HEK293T (cell line): ENCODE data around the gene TUBA8.

Experiments used
- ARNT ChIP-seq: fragments of 450-650 bp; IDR thresholded peaks from 2 replicates; pipeline ENCODE4 v1.6.1; 2017; ENCODE audit warnings: mild to moderate bottlenecking
- BHLHE40 ChIP-seq: fragments of 450-650 bp; IDR thresholded peaks from 2 replicates; pipeline ENCODE4 v1.6.1; 2016; ENCODE audit warnings: mild to moderate bottlenecking, moderate library complexity, borderline replicate concordance
- FOXA1 ChIP-seq: fragments of 450-650 bp; IDR thresholded peaks from 2 replicates; pipeline ENCODE4 v1.6.1; 2016; ENCODE audit warnings: mild to moderate bottlenecking
- FOXM1 ChIP-seq: fragments of 450-650 bp; IDR thresholded peaks from 2 replicates; pipeline ENCODE4 v1.6.1; 2017; ENCODE audit warnings: mild to moderate bottlenecking, borderline replicate concordance
- HDGF ChIP-seq: fragments of 450-650 bp; IDR thresholded peaks from 2 replicates; pipeline ENCODE4 v1.6.1; 2017; ENCODE audit warnings: antibody characterized with exemption, borderline replicate concordance
- NFRKB ChIP-seq: fragments of 450-650 bp; IDR thresholded peaks from 2 replicates; pipeline ENCODE4 v1.6.1; 2016; ENCODE audit warnings: mild to moderate bottlenecking, moderate library complexity
- SP1 ChIP-seq: fragments of 450-650 bp; IDR thresholded peaks from 2 replicates; pipeline ENCODE4 v1.6.1; 2017
- SUZ12 ChIP-seq: fragments of 450-650 bp; IDR thresholded peaks from 2 replicates; pipeline ENCODE4 v1.6.1; 2016; ENCODE audit warnings: mild to moderate bottlenecking
- TARDBP ChIP-seq: fragments of 450-650 bp; IDR thresholded peaks from 2 replicates; pipeline ENCODE4 v1.6.1; 2016
- ZNF384 ChIP-seq: fragments of 450-650 bp; IDR thresholded peaks from 2 replicates; pipeline ENCODE4 v1.6.1; 2016

DNA sequence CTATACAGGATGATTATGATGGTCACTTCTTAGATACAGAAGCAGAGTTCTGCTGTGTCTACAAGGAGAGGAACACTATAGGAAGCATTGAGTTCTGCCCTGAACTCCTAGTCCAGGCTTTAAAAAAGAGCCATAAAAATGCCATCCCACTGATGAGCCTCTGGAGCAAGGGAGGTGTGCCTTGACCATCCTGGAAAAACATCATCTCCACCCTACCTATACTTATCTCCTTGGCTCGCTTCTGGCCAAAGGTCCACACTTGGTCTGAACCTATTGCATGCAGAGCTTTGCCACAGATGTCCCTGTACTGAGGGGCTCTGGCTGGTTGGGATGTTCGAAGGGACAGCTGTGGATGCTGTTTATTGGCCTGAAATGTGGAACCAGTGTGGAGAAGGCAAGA lies 37.1 kb upstream of the TUBA8 start:
- TF ChIP-seq SP1 (no peak), FOXM1 (no peak), ARNT (no peak), NFRKB (no peak), FOXA1 (no peak), SUZ12 (no peak), HDGF (no peak), BHLHE40 (no peak), TARDBP (no peak), ZNF384 (no peak)
